Thyroid gland (tissue), 4 donors: ENCODE results near the gene PRSS3.

Experiments
- POLR2A ChIP-seq, 2 donors: fragments of 450-650 bp; IDR thresholded peaks; one replicate each; pipeline ENCODE4 v1.6.1; 2017; ENCODE audit warnings: antibody characterized with exemption in 2 of 2, mild to moderate bottlenecking in 2 of 2, moderate library complexity in 1 of 2
- TF ChIP-seq, protein P1 (sequence below), 6 experiments: fragments of 200-600 bp in 3 of 6; fragments of 450-650 bp in 3 of 6; sonication (generic) in 3 of 6; IDR thresholded peaks; one replicate each; pipeline ENCODE4 v1.5.1; 2016 to 2019; ENCODE audit warnings: antibody characterized with exemption in 6 of 6, mild to moderate bottlenecking in 2 of 6, inconsistent platforms in 1 of 6, moderate library complexity in 1 of 6

- TF ChIP-seq, protein P1, sequence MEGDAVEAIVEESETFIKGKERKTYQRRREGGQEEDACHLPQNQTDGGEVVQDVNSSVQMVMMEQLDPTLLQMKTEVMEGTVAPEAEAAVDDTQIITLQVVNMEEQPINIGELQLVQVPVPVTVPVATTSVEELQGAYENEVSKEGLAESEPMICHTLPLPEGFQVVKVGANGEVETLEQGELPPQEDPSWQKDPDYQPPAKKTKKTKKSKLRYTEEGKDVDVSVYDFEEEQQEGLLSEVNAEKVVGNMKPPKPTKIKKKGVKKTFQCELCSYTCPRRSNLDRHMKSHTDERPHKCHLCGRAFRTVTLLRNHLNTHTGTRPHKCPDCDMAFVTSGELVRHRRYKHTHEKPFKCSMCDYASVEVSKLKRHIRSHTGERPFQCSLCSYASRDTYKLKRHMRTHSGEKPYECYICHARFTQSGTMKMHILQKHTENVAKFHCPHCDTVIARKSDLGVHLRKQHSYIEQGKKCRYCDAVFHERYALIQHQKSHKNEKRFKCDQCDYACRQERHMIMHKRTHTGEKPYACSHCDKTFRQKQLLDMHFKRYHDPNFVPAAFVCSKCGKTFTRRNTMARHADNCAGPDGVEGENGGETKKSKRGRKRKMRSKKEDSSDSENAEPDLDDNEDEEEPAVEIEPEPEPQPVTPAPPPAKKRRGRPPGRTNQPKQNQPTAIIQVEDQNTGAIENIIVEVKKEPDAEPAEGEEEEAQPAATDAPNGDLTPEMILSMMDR (IDR thresholded peaks at IDR 0.05) = no peak
- TF ChIP-seq POLR2A (IDR thresholded peaks at IDR 0.05) = no peak
Observed at GRCh38 chr9:33835625-33836260, 40.4 kb downstream of the PRSS3 start.
